NCI-H187 (cell line): ENCODE results near the gene COG2.
"Not testable (repeated sequence)": the region's sequence is repeated elsewhere in the genome, so short reads cannot be mapped to it uniquely, and the experiment has no call there.

ENCODE experiments used
- DNase-seq, 2 experiments: peaks; one replicate each; lab custom pipeline; 2025; lab: John Stamatoyannopoulos, UW

COG2 gene, protein sequence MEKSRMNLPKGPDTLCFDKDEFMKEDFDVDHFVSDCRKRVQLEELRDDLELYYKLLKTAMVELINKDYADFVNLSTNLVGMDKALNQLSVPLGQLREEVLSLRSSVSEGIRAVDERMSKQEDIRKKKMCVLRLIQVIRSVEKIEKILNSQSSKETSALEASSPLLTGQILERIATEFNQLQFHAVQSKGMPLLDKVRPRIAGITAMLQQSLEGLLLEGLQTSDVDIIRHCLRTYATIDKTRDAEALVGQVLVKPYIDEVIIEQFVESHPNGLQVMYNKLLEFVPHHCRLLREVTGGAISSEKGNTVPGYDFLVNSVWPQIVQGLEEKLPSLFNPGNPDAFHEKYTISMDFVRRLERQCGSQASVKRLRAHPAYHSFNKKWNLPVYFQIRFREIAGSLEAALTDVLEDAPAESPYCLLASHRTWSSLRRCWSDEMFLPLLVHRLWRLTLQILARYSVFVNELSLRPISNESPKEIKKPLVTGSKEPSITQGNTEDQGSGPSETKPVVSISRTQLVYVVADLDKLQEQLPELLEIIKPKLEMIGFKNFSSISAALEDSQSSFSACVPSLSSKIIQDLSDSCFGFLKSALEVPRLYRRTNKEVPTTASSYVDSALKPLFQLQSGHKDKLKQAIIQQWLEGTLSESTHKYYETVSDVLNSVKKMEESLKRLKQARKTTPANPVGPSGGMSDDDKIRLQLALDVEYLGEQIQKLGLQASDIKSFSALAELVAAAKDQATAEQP

GRCh38 chr1:230642263-230642959, at the start of gene COG2:
TSS of gene COG2 (plus strand) at chr1:230642481. CDS start at chr1:230642607, 126 bp downstream.
- DNase-seq: peak; percentile 43 to 80

- no peak for DNase-seq
Observed at GRCh38 chr1:230592848-230593414, 49.4 kb upstream of the COG2 start.

- DNase-seq: no peak
Observed at GRCh38 chr1:230594214-230594773, 48.0 kb upstream of the COG2 start.

- no peak for DNase-seq
Observed at GRCh38 chr1:230595181-230595580, 47.1 kb upstream of the COG2 start.

GRCh38 chr1:230596306-230596705, 46.0 kb upstream of the COG2 start:
- no peak for DNase-seq

DNA sequence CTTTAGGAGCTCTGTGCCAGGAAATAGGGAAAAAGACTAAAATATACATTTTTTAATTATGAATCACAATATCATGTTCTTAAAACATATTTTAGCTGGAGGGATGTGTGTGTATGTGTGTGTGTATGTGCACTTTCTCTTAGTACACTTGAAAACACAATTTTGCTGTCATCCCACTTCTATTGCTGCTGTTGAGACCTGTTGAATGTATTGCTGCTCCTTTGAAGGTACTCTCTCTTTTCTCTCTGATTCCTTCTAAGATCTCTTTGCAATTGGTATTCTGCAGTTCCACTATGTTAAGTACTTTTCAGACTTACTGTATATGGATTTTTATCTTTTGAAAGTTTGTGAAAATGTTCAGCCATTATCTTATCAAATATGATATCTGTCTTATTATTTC, 43.5 kb upstream of the COG2 start:
- no peak for DNase-seq

DNA sequence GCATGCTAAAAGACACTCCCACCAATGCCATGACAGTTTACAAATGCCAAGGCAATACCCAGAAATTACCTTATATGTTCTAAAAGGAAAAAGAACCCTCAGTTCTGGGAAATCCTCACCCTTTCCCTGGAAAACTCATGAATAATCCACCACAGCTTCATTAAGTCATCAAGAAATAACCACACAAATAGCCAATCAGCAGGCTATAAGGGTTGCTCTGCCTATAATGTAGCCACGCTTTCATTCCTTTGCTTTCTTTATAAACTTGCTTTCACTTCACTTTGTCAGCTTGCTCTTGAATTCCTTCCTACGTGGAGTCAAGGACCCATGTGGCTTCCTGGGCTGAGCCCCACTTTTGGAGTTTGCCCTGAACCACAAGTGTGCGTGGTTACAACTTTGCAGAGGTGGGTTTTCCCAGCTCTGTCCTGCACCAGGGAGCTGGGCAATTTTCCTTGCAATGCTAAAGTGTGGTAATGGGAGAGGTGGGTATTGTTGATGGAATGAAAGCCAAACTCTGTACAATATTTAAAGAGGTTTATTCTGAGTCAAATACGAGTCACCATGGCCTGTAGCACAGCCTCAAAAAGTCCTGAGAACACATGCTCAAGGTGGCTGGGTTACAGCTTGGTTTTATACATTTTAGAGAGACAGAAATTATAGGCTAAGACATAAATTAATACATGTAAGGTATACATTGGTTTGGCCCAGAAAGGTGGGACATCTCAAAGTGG, 42.2 kb upstream of the COG2 start:
- DNase-seq: no peak

- not testable (repeated sequence) for DNase-seq
Observed at GRCh38 chr1:230600657-230601400, 41.5 kb upstream of the COG2 start.

GRCh38 chr1:230609208-230609607, 33.1 kb upstream of the COG2 start:
- DNase-seq: no peak

GRCh38 chr1:230610589-230610988, 31.7 kb upstream of the COG2 start:
- no peak for DNase-seq

DNA sequence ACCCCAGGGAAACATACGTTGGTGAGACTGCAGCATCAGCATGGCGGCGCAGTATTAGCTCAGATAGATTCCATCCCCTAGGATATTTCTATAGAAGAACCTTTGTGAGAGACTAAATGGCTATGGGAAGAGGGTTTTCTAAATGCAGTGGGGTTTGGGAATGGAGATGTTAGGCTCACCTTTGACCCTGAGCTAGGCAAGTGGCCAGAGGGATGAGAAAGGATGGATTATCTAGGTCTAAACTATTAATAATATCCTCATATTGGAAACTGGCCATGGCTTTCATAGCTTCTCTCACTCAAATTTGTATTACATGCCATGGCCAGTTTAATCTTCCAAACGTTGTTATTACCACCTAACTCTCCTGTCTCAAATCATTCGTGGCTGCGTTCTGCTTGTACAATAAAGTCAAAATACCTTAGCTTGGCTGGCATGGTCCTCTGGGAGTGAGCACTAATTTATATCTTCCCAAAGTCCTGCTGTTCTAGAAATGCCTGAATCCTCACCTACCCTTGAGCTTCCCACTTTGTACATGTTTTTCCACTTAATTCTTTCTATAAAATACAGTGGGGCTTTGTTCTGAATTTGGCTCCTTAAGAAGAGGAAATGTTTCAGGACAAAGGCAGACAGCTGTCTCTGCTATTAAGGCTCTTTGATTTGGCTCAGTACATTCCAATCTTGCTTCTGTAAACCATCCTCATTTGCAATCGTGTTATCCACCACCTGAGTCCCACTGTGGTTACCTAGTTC, 31.0 kb upstream of the COG2 start:
- DNase-seq: no peak

DNA sequence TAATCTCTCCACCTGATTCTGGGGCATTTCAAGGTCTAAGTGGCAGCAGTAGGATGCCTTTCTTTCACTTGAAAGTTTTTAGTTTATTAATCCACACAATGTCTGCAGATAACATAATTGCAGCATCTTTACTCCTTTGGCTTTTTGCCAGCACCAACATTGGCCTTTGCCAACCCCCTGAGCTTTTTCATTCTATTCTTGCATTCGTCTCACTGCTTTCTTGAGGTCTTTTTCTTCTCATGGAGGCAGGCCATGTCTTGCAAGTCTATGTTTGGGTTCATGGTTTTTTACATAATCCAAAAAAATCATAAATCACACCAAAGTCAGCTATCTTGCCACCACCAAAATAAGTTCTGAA, 30.4 kb upstream of the COG2 start:
- DNase-seq: no peak

GRCh38 chr1:230612651-230613050, 29.6 kb upstream of the COG2 start:
- DNase-seq: no peak

- no peak for DNase-seq
Observed at GRCh38 chr1:230614121-230614520, 28.2 kb upstream of the COG2 start.

GRCh38 chr1:230618537-230618936, 23.7 kb upstream of the COG2 start:
- DNase-seq: no peak

DNA sequence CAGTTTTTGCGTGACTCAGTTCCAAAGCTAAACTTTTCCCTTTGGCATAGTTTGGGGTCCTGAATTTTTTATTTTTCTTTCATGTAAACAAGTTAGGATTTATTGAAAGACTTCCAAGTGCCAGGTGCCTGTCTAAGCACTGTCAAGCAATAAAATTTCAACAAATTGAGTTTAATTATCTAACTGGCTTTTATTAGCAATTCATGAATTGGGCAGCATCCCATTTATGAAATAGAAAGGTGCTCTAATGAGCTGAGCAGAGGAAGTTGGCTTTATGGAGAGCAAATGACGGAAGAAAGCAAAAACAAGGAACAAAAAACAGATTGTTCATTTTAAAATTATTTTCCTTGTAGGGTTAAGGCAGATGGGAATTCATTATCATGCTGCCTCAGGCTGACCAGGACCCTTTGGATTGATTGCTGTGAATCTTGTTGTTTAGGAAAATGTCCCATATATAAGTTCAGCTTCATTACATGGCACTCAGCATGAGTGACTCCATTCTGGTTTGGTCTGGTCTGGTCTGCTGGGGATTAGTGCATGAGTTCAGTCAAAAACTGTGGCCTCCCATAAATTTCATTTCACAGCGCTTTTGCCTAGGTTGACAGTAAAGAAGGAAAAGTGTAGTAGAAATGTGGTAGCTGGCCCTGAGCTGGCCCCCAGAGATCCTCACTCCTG, 21.5 kb upstream of the COG2 start:
- DNase-seq: no peak

- DNase-seq: no peak
Observed at GRCh38 chr1:230621324-230622030, 20.8 kb upstream of the COG2 start.

- no peak for DNase-seq
Observed at GRCh38 chr1:230622151-230622550, 20.1 kb upstream of the COG2 start.
